HCT116 (cell line): Measurements from ENCODE around the gene KLHL17.

Experiments used
- CTCF ChIP-seq, 3 experiments: fragments of 200-600 bp in 1 of 3; sonication (generic) in 1 of 3; IDR thresholded peaks in 2 of 3; conservative IDR thresholded peaks in 1 of 3; 2 replicates each; pipeline ENCODE4 v1.5.1; 2012 to 2017; ENCODE audit warnings: low read depth in 2 of 3, low read length in 2 of 3, antibody characterized with exemption in 1 of 3, borderline replicate concordance in 1 of 3, control low read depth in 1 of 3, mild to moderate bottlenecking in 1 of 3, mixed read lengths in 1 of 3, mixed run types in 1 of 3, moderate library complexity in 1 of 3; ENCODE audit not compliant: insufficient read depth in 1 of 3
- POLR2A ChIP-seq: IDR thresholded peaks from 2 replicates; pipeline ENCODE4 v1.7.0; 2011; ENCODE audit warnings: borderline replicate concordance; ENCODE audit not compliant: insufficient read depth, insufficient read length; ENCODE audit errors: extremely low read depth

- TF ChIP-seq CTCF (IDR thresholded peaks at IDR 0.05 in 2 of 3, conservative IDR thresholded peaks at IDR 0.05 in 1 of 3; ENCODE audit: borderline replicate concordance in 1 of 3, insufficient read depth in 1 of 3, low read depth in 2 of 3, low read length in 2 of 3) (no peak), POLR2A (no peak)
These were observed 5.5 kb upstream of the KLHL17 start for GRCh38 chr1:954927-955326.
